ENCODE results near the gene ANKK1.

ANKK1 gene

GRCh38 chr11:113446112-113446511 is 58.5 kb downstream of the ANKK1 start:
- DNase-seq: no peak
- TF ChIP-seq GATA1 (IDR thresholded peaks at IDR 0.05; ENCODE audit: low read depth, low read length): no peak
- TF ChIP-seq POLR2A (IDR thresholded peaks at IDR 0.05; ENCODE audit: low read length): no peak

- no peak for TF ChIP-seq GATA1 (IDR thresholded peaks at IDR 0.05; ENCODE audit: low read depth, low read length)
- TF ChIP-seq POLR2A (IDR thresholded peaks at IDR 0.05; ENCODE audit: low read length): no peak
- DNase-seq: no peak
These were observed 59.4 kb downstream of the ANKK1 start for GRCh38 chr11:113446938-113447337.

GRCh38 chr11:113447621-113448315 is 60.2 kb downstream of the ANKK1 start:
- no peak for DNase-seq
- no peak for TF ChIP-seq GATA1 (IDR thresholded peaks at IDR 0.05; ENCODE audit: low read depth, low read length)
- TF ChIP-seq POLR2A (IDR thresholded peaks at IDR 0.05; ENCODE audit: low read length): no peak

GRCh38 chr11:113448316-113448677 is 60.7 kb downstream of the ANKK1 start:
- DNase-seq: no peak
- TF ChIP-seq GATA1 (IDR thresholded peaks at IDR 0.05; ENCODE audit: low read depth, low read length) (no peak), POLR2A (IDR thresholded peaks at IDR 0.05; ENCODE audit: low read length) (no peak)

GRCh38 chr11:113449743-113450142 is 62.2 kb downstream of the ANKK1 start:
- TF ChIP-seq POLR2A (IDR thresholded peaks at IDR 0.05; ENCODE audit: low read length) (no peak), GATA1 (IDR thresholded peaks at IDR 0.05; ENCODE audit: low read depth, low read length) (no peak)
- no peak for DNase-seq
